GM21367 (cell line): Measurements from ENCODE around the gene YARS2.
"Not testable (repeated sequence)": the region's sequence is repeated elsewhere in the genome, so short reads cannot be mapped to it uniquely, and the experiment has no call there.

Source experiments
- ATAC-seq: cut with Tn5 transposase; IDR thresholded peaks from one replicate; pipeline ENCODE4 v1.9.1; 2021; ENCODE audit not compliant: unreplicated experiment

The YARS2 gene

GRCh38 chr12:32753605-32754004 is 2.1 kb downstream of the YARS2 start:
- ATAC-seq, result no peak

GRCh38 chr12:32743264-32743663 is 12.4 kb downstream of the YARS2 start:
- ATAC-seq, result no peak

GRCh38 chr12:32742133-32742532 is 13.6 kb downstream of the YARS2 start:
- ATAC-seq, result no peak

- ATAC-seq, result no peak
These were observed 16.4 kb downstream of the YARS2 start for GRCh38 chr12:32739279-32739678.

- ATAC-seq, result no peak
These were observed 18.0 kb downstream of the YARS2 start for GRCh38 chr12:32737715-32738114.

- no peak for ATAC-seq
These were observed 19.3 kb downstream of the YARS2 start for GRCh38 chr12:32736445-32736844.

GRCh38 chr12:32734952-32735351 is 20.7 kb downstream of the YARS2 start:
- no peak for ATAC-seq

GRCh38 chr12:32727237-32727636 is 28.5 kb downstream of the YARS2 start:
- no peak for ATAC-seq

- no peak for ATAC-seq
These were observed 29.4 kb downstream of the YARS2 start for GRCh38 chr12:32726286-32726685.

GRCh38 chr12:32725308-32725707 is 30.4 kb downstream of the YARS2 start:
- not testable (repeated sequence) for ATAC-seq

GRCh38 chr12:32718926-32719325 is 36.8 kb downstream of the YARS2 start:
- no peak for ATAC-seq

GRCh38 chr12:32714772-32715171 is 40.9 kb downstream of the YARS2 start:
- no peak for ATAC-seq

- ATAC-seq, result no peak
These were observed 46.8 kb downstream of the YARS2 start for GRCh38 chr12:32708926-32709325.

GRCh38 chr12:32706335-32707024 is 49.2 kb downstream of the YARS2 start:
- ATAC-seq, result no peak

GRCh38 chr12:32705783-32706182 is 49.9 kb downstream of the YARS2 start:
- ATAC-seq, result no peak

GRCh38 chr12:32702946-32703345 is 52.8 kb downstream of the YARS2 start:
- ATAC-seq, result no peak

GRCh38 chr12:32702473-32702872 is 53.2 kb downstream of the YARS2 start:
- ATAC-seq, result no peak

- ATAC-seq, result not testable (repeated sequence)
These were observed 56.3 kb downstream of the YARS2 start for GRCh38 chr12:32699437-32699836.

- ATAC-seq, result no peak
These were observed 57.4 kb downstream of the YARS2 start for GRCh38 chr12:32698285-32698684.

GRCh38 chr12:32697445-32697844 is 58.3 kb downstream of the YARS2 start:
- no peak for ATAC-seq
